ENCODE measurements around the gene CDH13. TPM values are rescaled to one million over a fixed set of nuclear protein-coding genes. Genes with fewer than 3 reads are reported as not detected.

The CDH13 gene
- total and polyA plus RNA-seq, 2 of the 8 experiments (the other 6 are each of a cell fraction or from before 2014, with no cell fraction given), result 2.3 to 2.4 TPM

DNA sequence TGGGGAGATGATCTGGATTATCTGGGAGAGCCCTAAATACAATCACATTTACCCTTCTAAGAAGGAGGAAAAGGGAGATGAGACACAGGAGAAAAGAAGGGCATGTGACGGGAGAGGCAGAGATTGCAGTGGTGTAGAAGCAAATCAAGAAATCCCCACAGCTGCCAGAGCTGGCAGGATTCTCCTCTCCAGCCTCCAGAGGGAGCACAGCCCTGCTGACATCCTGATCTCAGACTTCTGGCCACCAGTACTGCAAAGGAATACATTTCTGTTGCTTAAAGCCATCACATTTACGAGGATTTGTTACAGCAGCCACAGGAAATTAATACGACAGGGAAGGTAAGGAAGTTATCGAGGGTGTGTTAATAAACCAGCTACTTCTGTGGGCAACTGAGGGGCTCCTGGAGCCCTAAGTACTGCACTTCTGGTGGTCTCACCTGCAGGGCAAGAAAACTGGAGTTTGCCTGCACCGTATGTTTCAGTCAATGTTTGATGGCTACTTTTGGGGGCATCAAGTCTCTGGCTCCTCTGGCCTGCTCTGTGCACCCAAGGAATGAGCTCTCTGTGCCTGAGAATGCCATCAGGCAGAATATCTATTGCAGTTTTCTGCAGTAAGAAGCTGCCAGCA is 22.9 kb upstream of the CDH13 start (continued):
- TF ChIP-seq, protein P1, sequence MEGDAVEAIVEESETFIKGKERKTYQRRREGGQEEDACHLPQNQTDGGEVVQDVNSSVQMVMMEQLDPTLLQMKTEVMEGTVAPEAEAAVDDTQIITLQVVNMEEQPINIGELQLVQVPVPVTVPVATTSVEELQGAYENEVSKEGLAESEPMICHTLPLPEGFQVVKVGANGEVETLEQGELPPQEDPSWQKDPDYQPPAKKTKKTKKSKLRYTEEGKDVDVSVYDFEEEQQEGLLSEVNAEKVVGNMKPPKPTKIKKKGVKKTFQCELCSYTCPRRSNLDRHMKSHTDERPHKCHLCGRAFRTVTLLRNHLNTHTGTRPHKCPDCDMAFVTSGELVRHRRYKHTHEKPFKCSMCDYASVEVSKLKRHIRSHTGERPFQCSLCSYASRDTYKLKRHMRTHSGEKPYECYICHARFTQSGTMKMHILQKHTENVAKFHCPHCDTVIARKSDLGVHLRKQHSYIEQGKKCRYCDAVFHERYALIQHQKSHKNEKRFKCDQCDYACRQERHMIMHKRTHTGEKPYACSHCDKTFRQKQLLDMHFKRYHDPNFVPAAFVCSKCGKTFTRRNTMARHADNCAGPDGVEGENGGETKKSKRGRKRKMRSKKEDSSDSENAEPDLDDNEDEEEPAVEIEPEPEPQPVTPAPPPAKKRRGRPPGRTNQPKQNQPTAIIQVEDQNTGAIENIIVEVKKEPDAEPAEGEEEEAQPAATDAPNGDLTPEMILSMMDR (IDR thresholded peaks at IDR 0.05; ENCODE audit: control extremely low read depth in 1 of 3, insufficient read depth in 1 of 3, low read depth in 1 of 3, low read length in 3 of 3), result peak; percentile 66 to 82 (median 71)
